T47D (cell line): Measurements from ENCODE around the gene FTH1.
"Not testable (repeated sequence)": the region's sequence is repeated elsewhere in the genome, so short reads cannot be mapped to it uniquely, and the experiment has no call there.

Source experiments
- DNase-seq, 2 experiments: peaks; one replicate each; pipeline versions ENCODE4 v3.0.0 to v3.0.0-alpha.2; 2011 to 2012; ENCODE audit warnings: low read depth in 1 of 2, low spot score in 1 of 2
- JUND ChIP-seq: IDR thresholded peaks from 2 replicates; pipeline ENCODE4 v1.6.1; 2012; ENCODE audit warnings: low read depth
- in situ Hi-C: cut with HindIII; loops from 2 replicates; pipeline ENCODE4 v1.10.0; 2016; ENCODE audit warnings: low sequenced_read_pairs, low pct_unique_long_range_greater_than_20kb

Gene FTH1

GRCh38 chr11:61955422-61956135 is 11.9 kb downstream of the FTH1 start:
- DNase-seq = no peak
- in situ Hi-C loops = no loop called here
- TF ChIP-seq JUND = no peak

- TF ChIP-seq JUND = no peak
- in situ Hi-C loops = no loop called here
- peak in 1 of 2 experiments; percentile 40 for DNase-seq
These were observed 12.5 kb downstream of the FTH1 start for GRCh38 chr11:61954851-61955421.

GRCh38 chr11:61954106-61954850 is 13.2 kb downstream of the FTH1 start:
- TF ChIP-seq JUND = no peak
- no peak for DNase-seq
- in situ Hi-C loops = no loop called here

GRCh38 chr11:61953632-61954031 is 13.8 kb downstream of the FTH1 start:
- in situ Hi-C loops, DNase-seq: not testable (repeated sequence)

- no peak for DNase-seq
- no peak for TF ChIP-seq JUND
- in situ Hi-C loops = no loop called here
These were observed 14.6 kb downstream of the FTH1 start for GRCh38 chr11:61952882-61953281.

GRCh38 chr11:61951484-61952135 is 15.8 kb downstream of the FTH1 start:
- no peak for TF ChIP-seq JUND
- in situ Hi-C loops = no loop called here
- DNase-seq = no peak

- no peak for TF ChIP-seq JUND
- no peak for DNase-seq
- in situ Hi-C loops = no loop called here
These were observed 17.3 kb downstream of the FTH1 start, which contains the start of gene BEST1 for GRCh38 chr11:61950035-61950547. BEST1 (plus strand) TSS chr11:61950351; CDS start chr11:61951807, 1,456 bp downstream.

GRCh38 chr11:61949169-61950034 is 18.0 kb downstream of the FTH1 start:
- DNase-seq = peak; percentile 92
- no peak for TF ChIP-seq JUND
- in situ Hi-C loops = no loop called here

GRCh38 chr11:61948505-61948904 is 18.9 kb downstream of the FTH1 start:
- in situ Hi-C loops = no loop called here
- no peak for DNase-seq
- TF ChIP-seq JUND = no peak

GRCh38 chr11:61947486-61948210 is 19.8 kb downstream of the FTH1 start:
- in situ Hi-C loops = no loop called here
- no peak for TF ChIP-seq JUND
- peak; percentile 86 to 87 for DNase-seq

- in situ Hi-C loops = no loop called here
- no peak for DNase-seq
These were observed 20.5 kb downstream of the FTH1 start for GRCh38 chr11:61946894-61947293.

GRCh38 chr11:61945191-61945590 is 22.2 kb downstream of the FTH1 start:
- in situ Hi-C loops = no loop called here
- no peak for TF ChIP-seq JUND
- no peak for DNase-seq

More at GRCh38 chr11:61946894-61947293, 20.5 kb downstream of the FTH1 start:
- no peak for TF ChIP-seq JUND
